ENCODE measurements around the gene CEACAM16.
"Not testable (repeated sequence)": the region's sequence is repeated elsewhere in the genome, so short reads cannot be mapped to it uniquely, and the experiment has no call there.

The CEACAM16 gene

GRCh38 chr19:44677019-44677811, 21.7 kb upstream of the CEACAM16 start:
- no peak for DNase-seq

- DNase-seq, result no peak
These were observed 18.4 kb upstream of the CEACAM16 start for GRCh38 chr19:44680536-44680935.

- no peak for DNase-seq
These were observed 16.8 kb upstream of the CEACAM16 start for GRCh38 chr19:44681992-44682790.

- DNase-seq, result no peak
These were observed 16.1 kb upstream of the CEACAM16 start for GRCh38 chr19:44682807-44683206.

GRCh38 chr19:44683434-44684210, 15.3 kb upstream of the CEACAM16 start:
- DNase-seq, result no peak

GRCh38 chr19:44684396-44684795, 14.6 kb upstream of the CEACAM16 start:
- not testable (repeated sequence) for DNase-seq

GRCh38 chr19:44684892-44685863, 13.8 kb upstream of the CEACAM16 start:
- DNase-seq, result no peak

- DNase-seq, result no peak
These were observed 13.1 kb upstream of the CEACAM16 start for GRCh38 chr19:44685877-44686276.

GRCh38 chr19:44686896-44687295, 12.1 kb upstream of the CEACAM16 start:
- DNase-seq, result no peak

- no peak for DNase-seq
These were observed 11.1 kb upstream of the CEACAM16 start for GRCh38 chr19:44687888-44688287.

- DNase-seq, result peak; percentile 29 to 67 (median 64)
These were observed 9.4 kb upstream of the CEACAM16 start for GRCh38 chr19:44689290-44690130.

- DNase-seq, result no peak
These were observed 8.9 kb upstream of the CEACAM16 start for GRCh38 chr19:44690131-44690440.

- no peak for DNase-seq
These were observed 6.6 kb upstream of the CEACAM16 start for GRCh38 chr19:44692379-44692721.

GRCh38 chr19:44694184-44694579, 4.8 kb upstream of the CEACAM16 start:
- DNase-seq, result peak in 2 of 5 experiments; percentile 10 to 35

- no peak for DNase-seq
These were observed 1.8 kb upstream of the CEACAM16 start for GRCh38 chr19:44696939-44697669.

GRCh38 chr19:44697670-44698034, 1.3 kb upstream of the CEACAM16 start:
- DNase-seq, result no peak

- DNase-seq, result no peak
These were observed 1.6 kb downstream of the CEACAM16 start for GRCh38 chr19:44700547-44700946.

- DNase-seq, result no peak
These were observed 2.3 kb downstream of the CEACAM16 start for GRCh38 chr19:44701228-44701627.

GRCh38 chr19:44702551-44703176, 3.7 kb downstream of the CEACAM16 start:
- DNase-seq, result no peak

Data from T-helper 2 cell (primary cell).